IMR-90 (cell line): Measurements from ENCODE around the gene NALCN. TPM values are rescaled to one million over a fixed set of nuclear protein-coding genes. Genes with fewer than 3 reads are reported as not detected.

ENCODE experiments used
- ATAC-seq: fragments of 200-7000 bp; cut with Tn5 transposase; 2 replicates; pipeline ENCODE4 v1.9.1; 2020; ENCODE audit warnings: low read depth, mild to moderate bottlenecking, moderate library complexity
- BruUV-seq: library from RNA; stranded (reverse); fragments of 400-500 nt; replicated peaks from 2 replicates; lab custom pipeline; 2021; lab: Mats Ljungman, UMichigan
- CTCF ChIA-PET: fragments of 300-600 bp; formaldehyde crosslinking; extraction: SDS; loops from one replicate; lab custom pipeline; 2021; ENCODE audit warnings: antibody characterized with exemption; lab: Yijun Ruan, JAX
- POLR2A ChIA-PET: fragments of 300-600 bp; sonication (Branson Sonifier 250); formaldehyde crosslinking; loops from one replicate; lab custom pipeline; 2022; ENCODE audit warnings: antibody characterized with exemption; ENCODE audit not compliant: unreplicated experiment; lab: Charles Lee
- DNase-seq: peaks from one replicate; pipeline ENCODE4 v3.0.0; 2013
- H2AFZ ChIP-seq: replicated peaks from 2 replicates; pipeline ENCODE3; 2013; ENCODE audit warnings: low read length, mild to moderate bottlenecking; ENCODE audit not compliant: poor library complexity
- H2AK5ac ChIP-seq: 2 replicates; pipeline ENCODE4 v1.6.1; 2013; ENCODE audit warnings: low read depth, low read length, inconsistent platforms
- H2AK9ac ChIP-seq: replicated peaks from 2 replicates; pipeline ENCODE3; 2013; ENCODE audit warnings: mild to moderate bottlenecking, low read depth, low read length, moderate library complexity; ENCODE audit not compliant: poor library complexity
- H2BK120ac ChIP-seq: 2 replicates; pipeline ENCODE4 v1.6.1; 2013; ENCODE audit warnings: low read depth, low read length, inconsistent platforms
- H2BK15ac ChIP-seq: 3 replicates; pipeline ENCODE4 v1.6.1; 2013; ENCODE audit warnings: low read depth, low read length, inconsistent platforms
- H2BK20ac ChIP-seq: 2 replicates; pipeline ENCODE4 v1.6.1; 2013; ENCODE audit warnings: low read depth, mild to moderate bottlenecking, inconsistent platforms, low read length, moderate library complexity
- H2BK5ac ChIP-seq: 2 replicates; pipeline ENCODE4 v1.6.1; 2013; ENCODE audit warnings: mild to moderate bottlenecking, low read depth, low read length, inconsistent platforms; ENCODE audit not compliant: poor library complexity, severe bottlenecking
- H3K14ac ChIP-seq: replicated peaks from 2 replicates; pipeline ENCODE4 v1.6.1; 2013; ENCODE audit warnings: low read depth, low read length, inconsistent platforms
- H3K18ac ChIP-seq: 2 replicates; pipeline ENCODE4 v1.6.1; 2013; ENCODE audit warnings: low read depth, low read length, control low read depth
- H3K23ac ChIP-seq: 2 replicates; pipeline ENCODE4 v1.6.1; 2013; ENCODE audit warnings: low read depth, low read length, inconsistent platforms
- H3K27ac ChIP-seq: 2 replicates; pipeline ENCODE4 v1.5.1; 2013; ENCODE audit warnings: mild to moderate bottlenecking, control low read depth, low read length; ENCODE audit not compliant: insufficient read depth
- H3K27me3 ChIP-seq: 2 replicates; pipeline ENCODE4 v1.6.1; 2013; ENCODE audit warnings: low read length; ENCODE audit not compliant: control insufficient read depth, insufficient read depth
- H3K36me3 ChIP-seq: 2 replicates; pipeline ENCODE4 v1.6.1; 2013; ENCODE audit warnings: low read length, mixed read lengths; ENCODE audit not compliant: control insufficient read depth, insufficient read depth
- H3K4ac ChIP-seq: 2 replicates; pipeline ENCODE4 v1.6.1; 2013; ENCODE audit warnings: low read depth, low read length, inconsistent platforms
- H3K4me1 ChIP-seq: 2 replicates; pipeline ENCODE4 v1.6.1; 2013; ENCODE audit warnings: low read length, mixed read lengths; ENCODE audit not compliant: control insufficient read depth, insufficient read depth
- H3K4me2 ChIP-seq: 2 replicates; pipeline ENCODE4 v1.6.1; 2013; ENCODE audit warnings: low read depth, mild to moderate bottlenecking, control low read depth, low read length, moderate library complexity
- H3K4me3 ChIP-seq: 2 replicates; pipeline ENCODE4 v1.5.1; 2013; ENCODE audit warnings: low read depth, mild to moderate bottlenecking, control low read depth, low read length, moderate library complexity; ENCODE audit not compliant: insufficient read depth
- H3K56ac ChIP-seq: 2 replicates; pipeline ENCODE4 v1.6.1; 2013; ENCODE audit warnings: low read length, inconsistent platforms; ENCODE audit not compliant: insufficient read depth; ENCODE audit errors: extremely low read depth
- H3K79me1 ChIP-seq, 2 experiments: 2 replicates each; pipeline ENCODE4 v1.6.1; 2013; ENCODE audit warnings: low read length in 2 of 2, inconsistent platforms in 1 of 2, low read depth in 1 of 2
- H3K9ac ChIP-seq: 2 replicates; pipeline ENCODE4 v1.6.1; 2013; ENCODE audit warnings: low read depth, low read length, control low read depth
- H3K9me1 ChIP-seq: 2 replicates; pipeline ENCODE4 v1.6.1; 2013; ENCODE audit warnings: low read length, inconsistent platforms; ENCODE audit not compliant: insufficient read depth
- H3K9me3 ChIP-seq: 2 replicates; pipeline ENCODE4 v1.6.1; 2013; ENCODE audit warnings: low read length; ENCODE audit not compliant: control insufficient read depth, insufficient read depth
- H4K20me1 ChIP-seq: 2 replicates; pipeline ENCODE4 v1.6.1; 2013; ENCODE audit warnings: low read length, inconsistent platforms; ENCODE audit not compliant: insufficient read depth
- H4K5ac ChIP-seq: 2 replicates; pipeline ENCODE4 v1.6.1; 2013; ENCODE audit warnings: mild to moderate bottlenecking, low read depth, low read length, control low read depth
- H4K8ac ChIP-seq, 2 experiments: 2 replicates each; pipeline ENCODE4 v1.6.1; 2013; ENCODE audit warnings: low read depth in 2 of 2, low read length in 2 of 2, control low read depth in 1 of 2, inconsistent platforms in 1 of 2
- H4K91ac ChIP-seq: 2 replicates; pipeline ENCODE4 v1.6.1; 2013; ENCODE audit warnings: low read depth, low read length, inconsistent platforms; ENCODE audit not compliant: insufficient read depth
- BHLHE40 ChIP-seq: fragments of 150-350 bp; IDR thresholded peaks from 2 replicates; pipeline ENCODE4 v1.6.1; 2016; ENCODE audit warnings: mild to moderate bottlenecking, low read depth, low read length
- CEBPB ChIP-seq: IDR thresholded peaks from 2 replicates; pipeline ENCODE4 v1.6.1; 2012; ENCODE audit warnings: low read depth, low read length, improper control_type of control experiment
- CHD1 ChIP-seq: IDR thresholded peaks from 2 replicates; pipeline ENCODE4 v1.6.1; 2012; ENCODE audit warnings: low read depth, low read length, improper control_type of control experiment
- CTCF ChIP-seq: conservative IDR thresholded peaks from 2 replicates; pipeline ENCODE4 v1.5.1; 2012; ENCODE audit warnings: mild to moderate bottlenecking, low read depth, low read length, improper control_type of control experiment
- ELK1 ChIP-seq: fragments of 150-350 bp; IDR thresholded peaks from 2 replicates; pipeline ENCODE4 v1.6.1; 2016; ENCODE audit warnings: low read depth, mild to moderate bottlenecking, low read length, moderate library complexity, borderline replicate concordance
- FOS ChIP-seq: fragments of 150-350 bp; IDR thresholded peaks from 2 replicates; pipeline ENCODE4 v1.6.1; 2016; ENCODE audit warnings: low read depth, low read length
- MAFK ChIP-seq: IDR thresholded peaks from 2 replicates; pipeline ENCODE4 v1.6.1; 2012; ENCODE audit warnings: low read depth, low read length, improper control_type of control experiment
- MAZ ChIP-seq: IDR thresholded peaks from 2 replicates; pipeline ENCODE4 v1.6.1; 2012; ENCODE audit warnings: low read depth, mild to moderate bottlenecking, low read length, improper control_type of control experiment, moderate library complexity, borderline replicate concordance
- MXI1 ChIP-seq: IDR thresholded peaks from 2 replicates; pipeline ENCODE4 v1.6.1; 2012; ENCODE audit warnings: low read depth, mild to moderate bottlenecking, low read length, moderate library complexity, borderline replicate concordance
- NFE2L2 ChIP-seq: fragments of 150-350 bp; IDR thresholded peaks from 2 replicates; pipeline ENCODE4 v1.6.1; 2016; ENCODE audit warnings: low read depth, mild to moderate bottlenecking, low read length
- POLR2A ChIP-seq: IDR thresholded peaks from 2 replicates; pipeline ENCODE4 v1.6.1; 2012; ENCODE audit warnings: mild to moderate bottlenecking, low read depth, low read length
- RAD21 ChIP-seq: IDR thresholded peaks from 2 replicates; pipeline ENCODE4 v1.6.1; 2012; ENCODE audit warnings: low read length, improper control_type of control experiment
- RCOR1 ChIP-seq: IDR thresholded peaks from 2 replicates; pipeline ENCODE4 v1.6.1; 2012; ENCODE audit warnings: mild to moderate bottlenecking, low read length, improper control_type of control experiment; ENCODE audit not compliant: insufficient replicate concordance
- RFX5 ChIP-seq: IDR thresholded peaks from 2 replicates; pipeline ENCODE4 v1.8.0; 2012; ENCODE audit warnings: low read depth, mild to moderate bottlenecking, low read length, moderate library complexity
- SMC3 ChIP-seq: fragments of 150-350 bp; IDR thresholded peaks from 2 replicates; pipeline ENCODE4 v1.6.1; 2016; ENCODE audit warnings: low read depth, mild to moderate bottlenecking, antibody characterized with exemption, low read length, moderate library complexity
- USF2 ChIP-seq: fragments of 150-350 bp; IDR thresholded peaks from 2 replicates; pipeline ENCODE4 v1.6.1; 2017; ENCODE audit warnings: mild to moderate bottlenecking, antibody characterized with exemption, low read length, low read depth
- WGBS, 2 experiments: methylation state at CpG; one replicate each; pipeline versions ENCODE4 v1.1.5 to v1.1.7; 2013; ENCODE audit warnings: missing lambda C conversion rate in 2 of 2; ENCODE audit not compliant: insufficient read length in 1 of 2; ENCODE audit errors: extremely low coverage in 2 of 2; 5-methylcytosine and 5-hydroxymethylcytosine counted together
- dilution Hi-C: fragments of 300-500 bp; cut with HindIII; formaldehyde crosslinking; loops from one replicate; pipeline ENCODE4 v1.14.3; 2018; ENCODE audit warnings: low sequenced_read_pairs; ENCODE audit not compliant: unreplicated experiment
- in situ Hi-C: fragments of 300-500 bp; cut with MboI; formaldehyde crosslinking; loops from 3 replicates; pipeline ENCODE4 v1.14.3; 2019; ENCODE audit warnings: low sequenced_read_pairs, inconsistent platforms, mixed read lengths
- intact Hi-C: fragments of 100-400 bp; cut with micrococcal nuclease; formaldehyde crosslinking; loops from 2 replicates; pipeline ENCODE4 v1.10.0; 2022
- polyA plus RNA-seq, 3 experiments: library from polyadenylated mRNA; depleted of rRNA; stranded (reverse); fragments of >200 nt; gene quantifications; 2 replicates each; pipeline ENCODE4 v1.2.3, GENCODE V29; 2012; ENCODE audit warnings: low replicate concordance in 1 of 3
- total RNA-seq: library from RNA; depleted of rRNA; stranded (reverse); fragments of >200 nt; gene quantifications from 2 replicates; pipeline ENCODE4 v1.2.3, GENCODE V29; 2012

Gene NALCN
- total and polyA plus RNA-seq, 2 of the 4 experiments (the other 2 are of a cell fraction) = 2.9 to 4.8 TPM

GRCh38 chr13:101339202-101339601 lies 77.1 kb downstream of the NALCN start:
- Histone ChIP-seq H3K9me1 (no peaks in the 10 kb centered on the region), H4K8ac (no peak overlapping the region), H3K4me2 (no peak overlapping the region), H4K5ac (no peak overlapping the region), H3K4ac (no peak overlapping the region), H4K91ac (no peak overlapping the region), H3K18ac (no peak overlapping the region), H2AFZ (no peak overlapping the region), H3K79me1 (no peaks in the 10 kb centered on the region), H3K9me3 (peaks cover 1% of the 10 kb centered on the region; the same call in 1 of the 2 replicates), H2BK20ac (no peak overlapping the region), H3K27me3 (no peaks in the 10 kb centered on the region), H3K36me3 (no peaks in the 10 kb centered on the region), H2AK5ac (no peak overlapping the region), H2AK9ac (no peak overlapping the region), H3K14ac (no peak overlapping the region), H4K20me1 (no peaks in the 10 kb centered on the region), H3K4me1 (no peaks in the 10 kb centered on the region), H3K23ac (no peak overlapping the region; the same call in 1 of the 2 replicates), H3K27ac (no peak overlapping the region), H3K56ac (no peak overlapping the region), H2BK120ac (no peak overlapping the region), H2BK15ac (no peak overlapping the region), H2BK5ac (no peak overlapping the region), H3K9ac (no peak overlapping the region), H3K4me3 (no peak overlapping the region)
- TF ChIP-seq RCOR1 (no peak), POLR2A (no peak), CEBPB (no peak), SMC3 (no peak), CTCF (no peak), ELK1 (no peak), MAFK (no peak), MXI1 (no peak), MAZ (no peak), NFE2L2 (no peak), RFX5 (no peak), CHD1 (no peak), USF2 (no peak), RAD21 (no peak), FOS (no peak), BHLHE40 (no peak)
- ATAC-seq (no peak), DNase-seq (no peak)
- WGBS, 2 experiments = 93% methylated on average over 3 of the region's 5 CpGs; no CpG with 5 or more reads in 1 of the 2 experiments
- intact Hi-C loops = no loop called here
- POLR2A ChIA-PET = no interaction called here
- in situ Hi-C loops = no loop called here
- CTCF ChIA-PET = interaction anchor here (1.1 kb wide), 1 partner anchor 371 kb away, joined by 3 read pairs; no protein-coding TSS in a partner anchor
- no TSS peak for BruUV-seq
- dilution Hi-C loops = no loop called here
